HL-60 (cell line): ENCODE measurements around the gene HOXA2.

Experiments used
- DNase-seq, 2 experiments: peaks; one replicate each; pipeline ENCODE4 v3.0.0-alpha.2; 2010 to 2020; ENCODE audit warnings: low read depth in 1 of 2, low spot score in 1 of 2
- H3K27ac ChIP-seq: fragments of 250-450 bp; sonication (Bioruptor Pico); replicated peaks from 2 replicates; pipeline ENCODE4 v1.5.1; 2020; ENCODE audit warnings: mild to moderate bottlenecking, moderate library complexity
- H3K27me3 ChIP-seq: fragments of 250-450 bp; sonication (Bioruptor Pico); 2 replicates; pipeline ENCODE4 v1.5.1; 2021; ENCODE audit warnings: mild to moderate bottlenecking, moderate library complexity; ENCODE audit not compliant: insufficient read depth, poor library complexity, severe bottlenecking
- H3K4me3 ChIP-seq: replicated peaks from 2 replicates; pipeline ENCODE4 v1.5.1; 2011; ENCODE audit warnings: mild to moderate bottlenecking, control low read depth, low read length; ENCODE audit not compliant: insufficient read depth
- CTCF ChIP-seq: IDR thresholded peaks from one replicate; pipeline ENCODE4 v1.5.1; 2011; ENCODE audit warnings: low read length, control low read depth, inconsistent platforms; ENCODE audit not compliant: insufficient read depth
- GABPA ChIP-seq: IDR thresholded peaks from 2 replicates; pipeline ENCODE4 v1.6.1; 2012; ENCODE audit warnings: low read depth
- POLR2AphosphoS5 ChIP-seq: IDR thresholded peaks from 2 replicates; pipeline ENCODE4 v1.6.1; 2012; ENCODE audit warnings: low read depth
- REST ChIP-seq: IDR thresholded peaks from 2 replicates; pipeline ENCODE4 v1.6.1; 2012; ENCODE audit warnings: low read depth; ENCODE audit not compliant: insufficient replicate concordance
- SPI1 ChIP-seq: IDR thresholded peaks from 2 replicates; pipeline ENCODE4 v1.6.1; 2012; ENCODE audit warnings: low read depth, mild to moderate bottlenecking, borderline replicate concordance

Gene HOXA2

GRCh38 chr7:27066148-27066547 is 36.3 kb downstream of the HOXA2 start:
- H3K4me3 ChIP-seq, result no peak overlapping the region
- TF ChIP-seq CTCF (no peak), POLR2AphosphoS5 (no peak), SPI1 (0 out of 2 replicates have a peak, but pooled peaks have one; percentile 7)
- no peak overlapping the region for H3K27ac ChIP-seq
- no peak for DNase-seq
- no peaks in the 10 kb centered on the region for H3K27me3 ChIP-seq

GRCh38 chr7:27065709-27066108 is 36.8 kb downstream of the HOXA2 start:
- no peak for DNase-seq
- Histone ChIP-seq H3K27me3 (no peaks in the 10 kb centered on the region), H3K27ac (no peak overlapping the region), H3K4me3 (no peak overlapping the region)
- no peak for TF ChIP-seq GABPA
- no peak for TF ChIP-seq REST
- TF ChIP-seq POLR2AphosphoS5, result no peak
- no peak for TF ChIP-seq SPI1
- TF ChIP-seq CTCF, result no peak

- H3K4me3 ChIP-seq, result no peak overlapping the region
- DNase-seq, result no peak
- no peaks in the 10 kb centered on the region for H3K27me3 ChIP-seq
- H3K27ac ChIP-seq, result no peak overlapping the region
- TF ChIP-seq CTCF (no peak), GABPA (no peak)
Observed at GRCh38 chr7:27064661-27065060, 37.8 kb downstream of the HOXA2 start.

GRCh38 chr7:27064159-27064558 is 38.3 kb downstream of the HOXA2 start:
- H3K27me3 ChIP-seq, result peaks cover 2% of the 10 kb centered on the region
- DNase-seq, result no peak
- TF ChIP-seq CTCF, result no peak
- no peak for TF ChIP-seq SPI1
- TF ChIP-seq GABPA, result no peak
- no peak for TF ChIP-seq REST
- TF ChIP-seq POLR2AphosphoS5, result no peak
- no peak overlapping the region for H3K27ac ChIP-seq
- no peak overlapping the region for H3K4me3 ChIP-seq
